Stimulated activated CD4-positive, alpha-beta T cell treated with anti-CD3 and anti-CD28 coated beads, Interleukin-12 subunit alpha, Interleukin-12 subunit beta, amount 100 ng/mL, for 24 hours (primary cell): ENCODE data around the gene TNFRSF21.
A peak's percentile ranks its signal among the peaks of the same experiment; 100 is the strongest.
"Not testable (repeated sequence)": the region's sequence is repeated elsewhere in the genome, so short reads cannot be mapped to it uniquely, and the experiment has no call there.

Experiments
- DNase-seq, 2 experiments: peaks; one replicate each; pipeline ENCODE4 v3.0.0-alpha.2; 2020; ENCODE audit warnings: low read depth in 2 of 2

Gene TNFRSF21

GRCh38 chr6:47309291-47310130 is at the start of gene TNFRSF21:
TSS of gene TNFRSF21 (minus strand) at chr6:47309905. CDS start at chr6:47309511, 394 bp downstream.
- peak; percentile 68 to 82 for DNase-seq

- no peak for DNase-seq
Observed at GRCh38 chr6:47358440-47359225, 48.9 kb upstream of the TNFRSF21 start.

- no peak for DNase-seq
Observed at GRCh38 chr6:47357827-47358226, 48.1 kb upstream of the TNFRSF21 start.

GRCh38 chr6:47355496-47355895 is 45.8 kb upstream of the TNFRSF21 start:
- DNase-seq, result no peak

- no peak for DNase-seq
Observed at GRCh38 chr6:47353871-47354270, 44.2 kb upstream of the TNFRSF21 start.

- no peak for DNase-seq
Observed at GRCh38 chr6:47352966-47353365, 43.3 kb upstream of the TNFRSF21 start.

GRCh38 chr6:47352194-47352920 is 42.7 kb upstream of the TNFRSF21 start:
- no peak for DNase-seq

GRCh38 chr6:47351621-47352020 is 41.9 kb upstream of the TNFRSF21 start:
- DNase-seq, result no peak

GRCh38 chr6:47349931-47350330 is 40.2 kb upstream of the TNFRSF21 start:
- no peak for DNase-seq

GRCh38 chr6:47348316-47348863 is 38.7 kb upstream of the TNFRSF21 start:
- no peak for DNase-seq

- no peak for DNase-seq
Observed at GRCh38 chr6:47345761-47346160, 36.1 kb upstream of the TNFRSF21 start.

- no peak for DNase-seq
Observed at GRCh38 chr6:47344022-47344421, 34.3 kb upstream of the TNFRSF21 start.

GRCh38 chr6:47343600-47343999 is 33.9 kb upstream of the TNFRSF21 start:
- no peak for DNase-seq

GRCh38 chr6:47342824-47343223 is 33.1 kb upstream of the TNFRSF21 start:
- no peak for DNase-seq

- DNase-seq, result no peak
Observed at GRCh38 chr6:47337519-47337918, 27.8 kb upstream of the TNFRSF21 start.

GRCh38 chr6:47336334-47336733 is 26.6 kb upstream of the TNFRSF21 start:
- no peak for DNase-seq

GRCh38 chr6:47335466-47335865 is 25.8 kb upstream of the TNFRSF21 start:
- DNase-seq, result no peak

GRCh38 chr6:47334334-47334733 is 24.6 kb upstream of the TNFRSF21 start:
- no peak for DNase-seq

GRCh38 chr6:47328606-47329005 is 18.9 kb upstream of the TNFRSF21 start:
- DNase-seq, result not testable (repeated sequence)

GRCh38 chr6:47328139-47328538 is 18.4 kb upstream of the TNFRSF21 start:
- not testable (repeated sequence) for DNase-seq

GRCh38 chr6:47323887-47324286 is 14.2 kb upstream of the TNFRSF21 start:
- DNase-seq, result no peak

- no peak for DNase-seq
Observed at GRCh38 chr6:47323321-47323720, 13.6 kb upstream of the TNFRSF21 start.
